ENCODE data around the gene IGF1R. TPM values are rescaled to one million over a fixed set of nuclear protein-coding genes. Genes with fewer than 3 reads are reported as not detected.
A peak's percentile ranks its signal among the peaks of the same experiment; 100 is the strongest.

Gene IGF1R
- total RNA-seq, 6 donors from 2014 or later, result 31.0 to 142 (median 63.8) TPM

GRCh38 chr15:98647026-98647773 is 1.1 kb upstream of the IGF1R start:
- TF ChIP-seq, protein P1, sequence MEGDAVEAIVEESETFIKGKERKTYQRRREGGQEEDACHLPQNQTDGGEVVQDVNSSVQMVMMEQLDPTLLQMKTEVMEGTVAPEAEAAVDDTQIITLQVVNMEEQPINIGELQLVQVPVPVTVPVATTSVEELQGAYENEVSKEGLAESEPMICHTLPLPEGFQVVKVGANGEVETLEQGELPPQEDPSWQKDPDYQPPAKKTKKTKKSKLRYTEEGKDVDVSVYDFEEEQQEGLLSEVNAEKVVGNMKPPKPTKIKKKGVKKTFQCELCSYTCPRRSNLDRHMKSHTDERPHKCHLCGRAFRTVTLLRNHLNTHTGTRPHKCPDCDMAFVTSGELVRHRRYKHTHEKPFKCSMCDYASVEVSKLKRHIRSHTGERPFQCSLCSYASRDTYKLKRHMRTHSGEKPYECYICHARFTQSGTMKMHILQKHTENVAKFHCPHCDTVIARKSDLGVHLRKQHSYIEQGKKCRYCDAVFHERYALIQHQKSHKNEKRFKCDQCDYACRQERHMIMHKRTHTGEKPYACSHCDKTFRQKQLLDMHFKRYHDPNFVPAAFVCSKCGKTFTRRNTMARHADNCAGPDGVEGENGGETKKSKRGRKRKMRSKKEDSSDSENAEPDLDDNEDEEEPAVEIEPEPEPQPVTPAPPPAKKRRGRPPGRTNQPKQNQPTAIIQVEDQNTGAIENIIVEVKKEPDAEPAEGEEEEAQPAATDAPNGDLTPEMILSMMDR (IDR thresholded peaks at IDR 0.05), result peak; percentile 91 to 96 (median 92)
- TF ChIP-seq EP300 (IDR thresholded peaks at IDR 0.05) (no peak), POLR2AphosphoS5 (IDR thresholded peaks at IDR 0.05) (no peak)
- Histone ChIP-seq H3K9me3 (no peaks in the 10 kb centered on the region), H3K36me3 (no peaks in the 10 kb centered on the region), H3K4me3 (peak overlapping the region; percentile 91 to 96 (median 94)), H3K4me1 (peaks cover 5 to 17% (median 6%) of the 10 kb centered on the region in 4 donors), H3K27me3 (no peaks in the 10 kb centered on the region), H3K27ac (peak overlapping the region; percentile 79 to 98 (median 86))
- ATAC-seq (ENCODE audit: low FRiP score in 2 of 2) (peak; percentile 58 to 79), DNase-seq (peak; percentile 60 to 95)
- 1% methylated on average over 7 to 38 of the region's 77 CpGs for WGBS, 2 donors

DNA sequence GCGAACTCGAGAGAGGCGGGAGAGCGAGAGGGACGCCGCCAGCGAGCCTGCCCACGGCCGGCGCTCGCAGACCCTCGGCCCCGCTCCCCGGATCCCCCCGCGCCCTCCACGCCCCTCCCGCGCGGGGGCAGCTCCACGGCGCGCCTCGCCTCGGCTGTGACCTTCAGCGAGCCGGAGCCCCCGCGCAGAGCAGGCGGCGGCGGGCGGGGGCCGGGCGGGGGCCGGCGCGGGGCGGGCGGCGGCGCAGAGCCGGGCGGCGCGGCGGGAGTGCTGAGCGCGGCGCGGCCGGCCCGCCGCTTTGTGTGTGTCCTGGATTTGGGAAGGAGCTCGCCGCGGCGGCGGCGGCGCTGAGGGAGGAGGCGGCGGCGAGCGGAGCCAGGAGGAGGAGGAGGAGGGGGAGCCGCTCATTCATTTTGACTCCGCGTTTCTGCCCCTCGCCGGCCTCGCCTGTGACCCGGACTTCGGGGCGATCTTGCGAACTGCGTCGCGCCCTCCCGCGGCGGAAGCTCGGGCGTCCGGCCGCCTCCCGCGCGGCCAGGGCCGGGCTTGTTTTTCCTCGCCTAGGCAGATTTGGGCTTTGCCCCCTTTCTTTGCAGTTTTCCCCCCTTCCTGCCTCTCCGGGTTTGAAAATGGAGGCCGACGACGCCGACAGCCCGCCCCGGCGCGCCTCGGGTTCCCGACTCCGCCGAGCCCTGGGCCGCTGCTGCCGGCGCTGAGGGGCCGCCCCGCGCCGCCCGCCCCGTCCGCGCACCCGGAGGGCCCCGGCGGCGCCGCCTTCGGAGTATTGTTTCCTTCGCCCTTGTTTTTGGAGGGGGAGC is 524 bp downstream of the IGF1R start:
- ATAC-seq (ENCODE audit: low FRiP score in 2 of 2) (peak in 1 of 2 donors; percentile 33), DNase-seq (peak; percentile 48 to 92)
- Histone ChIP-seq H3K27ac (peak overlapping the region; percentile 88 to 98 (median 92)), H3K9me3 (no peaks in the 10 kb centered on the region), H3K4me3 (peak overlapping the region; percentile 55 to 96 (median 94)), H3K36me3 (no peaks in the 10 kb centered on the region), H3K27me3 (no peaks in the 10 kb centered on the region), H3K4me1 (peaks cover 11 to 30% (median 18%) of the 10 kb centered on the region in 4 donors)
- 0% methylated on average over 40 to 44 of the region's 121 CpGs for WGBS, 2 donors
- TF ChIP-seq POLR2AphosphoS5 (IDR thresholded peaks at IDR 0.05) (peak in 1 of 2 donors; percentile 7), EP300 (IDR thresholded peaks at IDR 0.05) (no peak), POLR2A (IDR thresholded peaks at IDR 0.05) (no peak)
- TF ChIP-seq, protein P1 (IDR thresholded peaks at IDR 0.05), result peak in 1 of 6 experiments; percentile 12

DNA sequence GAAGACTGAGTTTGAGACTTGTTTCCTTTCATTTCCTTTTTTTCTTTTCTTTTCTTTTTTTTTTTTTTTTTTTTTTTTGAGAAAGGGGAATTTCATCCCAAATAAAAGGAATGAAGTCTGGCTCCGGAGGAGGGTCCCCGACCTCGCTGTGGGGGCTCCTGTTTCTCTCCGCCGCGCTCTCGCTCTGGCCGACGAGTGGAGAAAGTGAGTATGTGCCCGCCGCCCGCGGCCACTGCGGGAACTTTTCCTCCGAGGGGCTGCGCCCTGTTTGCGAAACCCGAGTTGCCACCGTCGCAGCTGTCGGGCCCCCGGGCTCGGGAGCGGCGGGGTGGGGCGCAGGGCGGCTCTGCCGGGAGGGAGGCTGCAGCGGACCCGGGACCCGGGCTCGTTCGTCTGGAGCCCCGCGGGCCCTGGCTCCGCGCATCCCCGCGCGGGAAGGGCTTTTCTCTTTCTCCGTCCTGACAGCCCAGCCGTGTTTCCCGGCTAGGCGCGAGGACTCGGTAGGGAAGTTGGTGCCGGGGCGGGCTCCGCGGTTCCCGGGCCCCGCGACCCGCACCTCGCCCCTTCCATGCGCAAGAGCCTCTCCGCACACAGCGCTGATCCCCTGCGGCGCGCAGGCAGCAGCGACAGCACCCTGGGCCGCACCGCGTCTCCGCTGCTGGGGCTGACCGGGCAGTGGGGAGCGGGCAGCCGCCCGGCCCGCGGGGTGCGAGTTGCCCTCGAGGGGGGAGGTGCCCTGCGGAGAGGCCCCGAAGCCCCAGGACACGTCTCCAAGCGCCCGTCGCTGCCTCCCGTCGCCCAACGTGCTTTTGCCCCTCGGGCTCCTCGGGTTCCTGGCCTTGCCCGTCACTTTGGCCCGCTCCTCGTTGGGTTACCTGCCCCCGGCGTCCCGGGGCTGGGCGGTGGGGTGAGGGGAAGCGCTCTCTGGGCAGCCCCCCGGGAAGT is 1.4 kb downstream of the IGF1R start:
- ATAC-seq (ENCODE audit: low FRiP score in 2 of 2), result peak; percentile 1 to 11

More for the DNA sequence above, 1.4 kb downstream of the IGF1R start:
- 0% methylated on average over 1 to 10 of the region's 94 CpGs for WGBS, 2 donors
- H3K4me3 ChIP-seq, result peak overlapping the region; percentile 49 to 96 (median 94)
- DNase-seq, result peak; percentile 45 to 92
- no peaks in the 10 kb centered on the region for H3K9me3 ChIP-seq
- TF ChIP-seq POLR2A (IDR thresholded peaks at IDR 0.05) (no peak), EP300 (IDR thresholded peaks at IDR 0.05) (no peak), POLR2AphosphoS5 (IDR thresholded peaks at IDR 0.05) (no peak)
- TF ChIP-seq, protein P1 (IDR thresholded peaks at IDR 0.05), result peak in 5 of 6 experiments; percentile 18 to 61 (median 40)
- no peaks in the 10 kb centered on the region for H3K27me3 ChIP-seq
- peak overlapping the region; percentile 88 to 98 (median 92) for H3K27ac ChIP-seq
- no peaks in the 10 kb centered on the region for H3K36me3 ChIP-seq
- H3K4me1 ChIP-seq, result peaks cover 17 to 39% (median 25%) of the 10 kb centered on the region in 4 donors
